ENCODE measurements around the gene MB21D2.
A peak's percentile ranks its signal among the peaks of the same experiment; 100 is the strongest.
"Not testable (repeated sequence)": the region's sequence is repeated elsewhere in the genome, so short reads cannot be mapped to it uniquely, and the experiment has no call there.

MB21D2 gene

GRCh38 chr3:192863091-192863420 is 54.6 kb downstream of the MB21D2 start:
- ATAC-seq: no peak
- H3K9me3 Mint-ChIP-seq: no peaks in the 10 kb centered on the region

GRCh38 chr3:192862408-192863090 is 55.1 kb downstream of the MB21D2 start:
- Mint-ChIP-seq H3K27ac (no peak overlapping the region), H3K4me3 (no peak overlapping the region)

More at GRCh38 chr3:192863091-192863420, 54.6 kb downstream of the MB21D2 start:
- Mint-ChIP-seq H3K4me1 (peaks cover 8% of the 10 kb centered on the region), H3K4me3 (no peak overlapping the region), H3K36me3 (no peaks in the 10 kb centered on the region), H3K27ac (no peak overlapping the region)
- DNase-seq (ENCODE audit: low spot score in 2 of 2): no peak

GRCh38 chr3:192861972-192862371 is 55.7 kb downstream of the MB21D2 start:
- DNase-seq (ENCODE audit: low spot score in 2 of 2): no peak
- no peaks in the 10 kb centered on the region for H3K36me3 Mint-ChIP-seq
- peaks cover 8% of the 10 kb centered on the region for H3K4me1 Mint-ChIP-seq
- H3K4me3 Mint-ChIP-seq: no peak overlapping the region
- H3K27ac Mint-ChIP-seq: no peak overlapping the region
- H3K9me3 Mint-ChIP-seq: no peaks in the 10 kb centered on the region
- ATAC-seq: no peak

More at GRCh38 chr3:192862408-192863090, 55.1 kb downstream of the MB21D2 start:
- ATAC-seq (no peak), DNase-seq (ENCODE audit: low spot score in 2 of 2) (no peak)
- Mint-ChIP-seq H3K9me3 (no peaks in the 10 kb centered on the region), H3K4me1 (peaks cover 8% of the 10 kb centered on the region), H3K36me3 (no peaks in the 10 kb centered on the region)

GRCh38 chr3:192860454-192860853 is 57.2 kb downstream of the MB21D2 start:
- DNase-seq (ENCODE audit: low spot score in 2 of 2): no peak
- no peak overlapping the region for H3K4me3 Mint-ChIP-seq
- peaks cover 7% of the 10 kb centered on the region for H3K4me1 Mint-ChIP-seq
- H3K36me3 Mint-ChIP-seq: no peaks in the 10 kb centered on the region
- H3K9me3 Mint-ChIP-seq: no peaks in the 10 kb centered on the region
- H3K27ac Mint-ChIP-seq: no peak overlapping the region
- no peak for ATAC-seq

- Mint-ChIP-seq H3K9me3 (no peaks in the 10 kb centered on the region), H3K4me3 (no peak overlapping the region), H3K36me3 (no peaks in the 10 kb centered on the region), H3K27ac (no peak overlapping the region), H3K4me1 (no peaks in the 10 kb centered on the region)
- no peak for ATAC-seq
- DNase-seq (ENCODE audit: low spot score in 2 of 2): no peak
These were observed 58.6 kb downstream of the MB21D2 start for GRCh38 chr3:192858849-192859585.

GRCh38 chr3:192857260-192857661 is 60.4 kb downstream of the MB21D2 start:
- Mint-ChIP-seq H3K27ac (no peak overlapping the region), H3K4me3 (no peak overlapping the region), H3K9me3 (no peaks in the 10 kb centered on the region), H3K36me3 (no peaks in the 10 kb centered on the region), H3K4me1 (peaks cover 8% of the 10 kb centered on the region)
- ATAC-seq (no peak), DNase-seq (ENCODE audit: low spot score in 2 of 2) (no peak)

GRCh38 chr3:192855434-192855833 is 62.2 kb downstream of the MB21D2 start:
- Mint-ChIP-seq H3K4me3 (no peak overlapping the region), H3K4me1 (peaks cover 23% of the 10 kb centered on the region), H3K27ac (no peak overlapping the region), H3K36me3 (peaks cover 2% of the 10 kb centered on the region), H3K9me3 (peaks cover 1% of the 10 kb centered on the region)
- DNase-seq (ENCODE audit: low spot score in 2 of 2) (no peak), ATAC-seq (peak; percentile 57)

- H3K36me3 Mint-ChIP-seq: peaks cover 5% of the 10 kb centered on the region
- DNase-seq (ENCODE audit: low spot score in 2 of 2) (no peak), ATAC-seq (no peak)
These were observed 65.8 kb downstream of the MB21D2 start for GRCh38 chr3:192851821-192852372.

GRCh38 chr3:192850451-192850981 is 67.1 kb downstream of the MB21D2 start:
- peak; percentile 3 to 49 for DNase-seq (ENCODE audit: low spot score in 2 of 2)
- H3K36me3 Mint-ChIP-seq: peaks cover 6% of the 10 kb centered on the region
- peaks cover 34% of the 10 kb centered on the region for H3K4me1 Mint-ChIP-seq
- H3K4me3 Mint-ChIP-seq: peak overlapping the region; percentile 70
- peak; percentile 98 for ATAC-seq
- peak overlapping the region; percentile 90 for H3K27ac Mint-ChIP-seq
- H3K9me3 Mint-ChIP-seq: peaks cover 3% of the 10 kb centered on the region

More at GRCh38 chr3:192851821-192852372, 65.8 kb downstream of the MB21D2 start:
- Mint-ChIP-seq H3K27ac (peak overlapping the region; percentile 38), H3K4me3 (peak overlapping the region; percentile 8), H3K4me1 (peaks cover 32% of the 10 kb centered on the region), H3K9me3 (peaks cover 3% of the 10 kb centered on the region)

- not testable (repeated sequence) for H3K27ac Mint-ChIP-seq, H3K9me3 Mint-ChIP-seq
These were observed 67.8 kb downstream of the MB21D2 start for GRCh38 chr3:192849821-192850220.

GRCh38 chr3:192848371-192849233 is 69.1 kb downstream of the MB21D2 start:
- no peak for ATAC-seq
- Mint-ChIP-seq H3K4me3 (no peak overlapping the region), H3K9me3 (peaks cover 3% of the 10 kb centered on the region), H3K4me1 (peaks cover 49% of the 10 kb centered on the region), H3K36me3 (peaks cover 10% of the 10 kb centered on the region), H3K27ac (no peak overlapping the region)
- DNase-seq (ENCODE audit: low spot score in 2 of 2): no peak

More at GRCh38 chr3:192849821-192850220, 67.8 kb downstream of the MB21D2 start:
- not testable (repeated sequence) for H3K4me3 Mint-ChIP-seq; H3K36me3 Mint-ChIP-seq; ATAC-seq; DNase-seq (ENCODE audit: low spot score in 2 of 2)
- H3K4me1 Mint-ChIP-seq: peaks cover 41% of the 10 kb centered on the region

- peaks cover 45% of the 10 kb centered on the region for H3K4me1 Mint-ChIP-seq
- ATAC-seq: no peak
- H3K36me3 Mint-ChIP-seq: peaks cover 10% of the 10 kb centered on the region
- DNase-seq (ENCODE audit: low spot score in 2 of 2): no peak
- H3K27ac Mint-ChIP-seq: no peak overlapping the region
- peaks cover 3% of the 10 kb centered on the region for H3K9me3 Mint-ChIP-seq
- H3K4me3 Mint-ChIP-seq: no peak overlapping the region
These were observed 69.7 kb downstream of the MB21D2 start for GRCh38 chr3:192847941-192848340.

GRCh38 chr3:192845526-192845855 is 72.2 kb downstream of the MB21D2 start:
- Mint-ChIP-seq H3K27ac (no peak overlapping the region), H3K9me3 (peaks cover 2% of the 10 kb centered on the region), H3K4me1 (peaks cover 27% of the 10 kb centered on the region), H3K36me3 (peaks cover 8% of the 10 kb centered on the region), H3K4me3 (no peak overlapping the region)
- DNase-seq (ENCODE audit: low spot score in 2 of 2) (no peak), ATAC-seq (peak; percentile 36)

GRCh38 chr3:192844836-192845525 is 72.7 kb downstream of the MB21D2 start:
- ATAC-seq (peak; percentile 31), DNase-seq (ENCODE audit: low spot score in 2 of 2) (no peak)
- H3K9me3 Mint-ChIP-seq: no peaks in the 10 kb centered on the region
- no peak overlapping the region for H3K4me3 Mint-ChIP-seq
- H3K4me1 Mint-ChIP-seq: peaks cover 22% of the 10 kb centered on the region
- H3K36me3 Mint-ChIP-seq: peaks cover 5% of the 10 kb centered on the region
- H3K27ac Mint-ChIP-seq: no peak overlapping the region

- peaks cover 5% of the 10 kb centered on the region for H3K36me3 Mint-ChIP-seq
These were observed 73.2 kb downstream of the MB21D2 start for GRCh38 chr3:192844486-192844765.

More at GRCh38 chr3:192844486-192844765, 73.2 kb downstream of the MB21D2 start:
- Mint-ChIP-seq H3K4me1 (peaks cover 22% of the 10 kb centered on the region), H3K27ac (no peak overlapping the region), H3K9me3 (no peaks in the 10 kb centered on the region), H3K4me3 (no peak overlapping the region)
- DNase-seq (ENCODE audit: low spot score in 2 of 2) (no peak), ATAC-seq (no peak)

Data from stimulated activated effector memory CD8-positive, alpha-beta T cell treated with anti-CD3 and anti-CD28 coated beads, Interleukin-12 subunit alpha, Interleukin-12 subunit beta, amount 100 ng/mL, for 72 hours (primary cell).